ENCODE results near the gene KRT81. TPM values are rescaled to one million over a fixed set of nuclear protein-coding genes. Genes with fewer than 3 reads are reported as not detected.

KRT81 gene
- total RNA-seq, 4 donors from 2014 or later, result not detected

DNA sequence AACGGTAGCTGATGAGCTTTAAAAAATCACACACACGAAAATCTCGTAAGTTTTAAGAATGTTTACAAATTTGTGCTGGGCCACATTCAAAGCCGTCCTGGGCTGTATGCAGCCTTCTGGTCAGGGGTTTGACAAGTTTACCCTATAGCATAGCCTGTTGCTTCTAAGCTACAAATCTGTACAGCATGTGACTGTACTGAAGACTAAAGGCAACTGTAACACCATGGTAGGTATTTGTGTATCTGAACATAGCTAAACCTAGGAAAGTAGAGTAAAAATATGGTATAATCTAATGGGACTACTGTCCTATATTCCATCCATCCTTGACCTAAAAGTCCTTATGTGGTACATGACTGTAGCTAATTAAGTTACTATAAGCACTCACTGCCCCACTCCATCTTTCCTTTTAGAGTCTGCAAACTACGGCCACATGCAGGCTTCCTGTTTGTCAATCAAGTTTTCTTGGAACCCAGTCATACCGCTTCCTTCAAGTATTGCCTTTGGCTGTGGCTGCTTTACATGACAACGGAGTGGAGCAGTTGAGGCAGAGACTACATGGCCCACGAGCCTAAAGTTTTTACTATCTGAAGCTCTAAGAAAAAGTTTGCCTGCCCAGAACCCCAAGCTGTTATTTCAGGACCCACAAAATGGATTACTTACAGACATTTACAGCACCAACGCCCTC, 39.8 kb downstream of the KRT81 start:
- intact Hi-C loops (cut with DNase I; ENCODE audit: low total_unique reads) (no loop called here), in situ Hi-C loops (cut with MboI; ENCODE audit: low sequenced_read_pairs in 4 of 4) (no loop called here)
- Histone ChIP-seq H3K27ac (no peak overlapping the region), H3K9me3 (no peaks in the 10 kb centered on the region), H3K27me3 (peaks cover 0 to 6% (median under 1%) of the 10 kb centered on the region in 3 donors), H3K4me3 (no peak overlapping the region), H3K36me3 (no peaks in the 10 kb centered on the region), H3K4me1 (peaks cover 30 to 31% of the 10 kb centered on the region in 2 donors)
- no peak for TF ChIP-seq POLR2A (IDR thresholded peaks at IDR 0.05)
- no peak for DNase-seq
- ATAC-seq, result no peak

DNA sequence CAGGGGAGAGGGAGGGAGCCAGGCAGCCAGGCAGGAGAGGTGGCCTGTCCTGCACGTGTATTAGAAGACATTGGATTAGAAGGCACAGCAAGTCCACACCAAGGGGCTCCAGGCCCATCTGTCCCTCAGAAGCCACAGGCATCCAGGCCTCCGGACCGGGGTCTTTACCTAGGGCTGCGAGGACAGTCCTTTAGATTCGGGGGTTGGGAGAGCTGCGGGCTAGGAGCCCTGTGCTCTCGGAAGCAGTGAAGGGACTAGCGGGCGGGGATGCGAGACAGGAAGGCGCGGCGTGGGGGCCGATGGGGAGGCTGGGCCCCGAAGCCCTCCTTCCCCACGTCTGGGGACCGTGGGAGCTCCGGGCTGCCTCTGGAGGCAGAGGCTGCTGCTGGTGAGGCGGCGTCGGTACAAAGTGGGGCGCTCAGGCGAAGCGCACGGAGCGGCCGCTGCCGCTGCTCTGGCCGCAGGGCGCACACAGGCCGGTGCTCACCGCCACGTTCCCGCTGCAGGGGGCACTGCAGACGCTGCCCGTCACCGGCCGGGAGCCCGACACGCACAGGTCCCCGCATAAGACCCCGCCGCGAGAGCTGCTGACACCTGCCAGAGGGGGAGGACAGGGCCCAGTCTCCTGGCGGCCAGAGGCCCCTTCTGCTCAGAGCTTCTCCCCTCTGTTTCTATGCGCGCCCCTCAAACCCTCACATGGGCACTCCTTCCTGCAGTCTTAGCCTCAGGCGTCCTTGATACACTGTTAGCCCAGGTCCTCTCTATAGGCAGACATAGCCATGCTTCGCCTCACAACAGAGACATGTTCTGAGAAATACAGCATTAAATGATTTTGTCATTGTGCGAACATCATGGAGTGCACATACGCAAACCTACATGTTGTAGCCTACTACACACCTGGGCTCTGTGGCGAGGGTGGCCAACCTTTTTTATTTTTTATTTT, 41.0 kb downstream of the KRT81 start:
- in situ Hi-C loops (cut with MboI; ENCODE audit: low sequenced_read_pairs in 4 of 4) (no loop called here), intact Hi-C loops (cut with DNase I; ENCODE audit: low total_unique reads) (no loop called here)
- Histone ChIP-seq H3K27ac (no peak overlapping the region), H3K9me3 (no peaks in the 10 kb centered on the region), H3K27me3 (peaks cover 0 to 4% (median 0%) of the 10 kb centered on the region in 3 donors), H3K4me3 (no peak overlapping the region), H3K4me1 (peaks cover 36 to 42% of the 10 kb centered on the region in 2 donors), H3K36me3 (no peaks in the 10 kb centered on the region)
- TF ChIP-seq, protein P1, sequence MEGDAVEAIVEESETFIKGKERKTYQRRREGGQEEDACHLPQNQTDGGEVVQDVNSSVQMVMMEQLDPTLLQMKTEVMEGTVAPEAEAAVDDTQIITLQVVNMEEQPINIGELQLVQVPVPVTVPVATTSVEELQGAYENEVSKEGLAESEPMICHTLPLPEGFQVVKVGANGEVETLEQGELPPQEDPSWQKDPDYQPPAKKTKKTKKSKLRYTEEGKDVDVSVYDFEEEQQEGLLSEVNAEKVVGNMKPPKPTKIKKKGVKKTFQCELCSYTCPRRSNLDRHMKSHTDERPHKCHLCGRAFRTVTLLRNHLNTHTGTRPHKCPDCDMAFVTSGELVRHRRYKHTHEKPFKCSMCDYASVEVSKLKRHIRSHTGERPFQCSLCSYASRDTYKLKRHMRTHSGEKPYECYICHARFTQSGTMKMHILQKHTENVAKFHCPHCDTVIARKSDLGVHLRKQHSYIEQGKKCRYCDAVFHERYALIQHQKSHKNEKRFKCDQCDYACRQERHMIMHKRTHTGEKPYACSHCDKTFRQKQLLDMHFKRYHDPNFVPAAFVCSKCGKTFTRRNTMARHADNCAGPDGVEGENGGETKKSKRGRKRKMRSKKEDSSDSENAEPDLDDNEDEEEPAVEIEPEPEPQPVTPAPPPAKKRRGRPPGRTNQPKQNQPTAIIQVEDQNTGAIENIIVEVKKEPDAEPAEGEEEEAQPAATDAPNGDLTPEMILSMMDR (IDR thresholded peaks at IDR 0.05 in 4 of 5, conservative IDR thresholded peaks at IDR 0.05 in 1 of 5), result no peak
- TF ChIP-seq POLR2A (IDR thresholded peaks at IDR 0.05), result no peak
- ATAC-seq, result no peak
- DNase-seq, result peak in 1 of 2 donors; percentile 8

DNA sequence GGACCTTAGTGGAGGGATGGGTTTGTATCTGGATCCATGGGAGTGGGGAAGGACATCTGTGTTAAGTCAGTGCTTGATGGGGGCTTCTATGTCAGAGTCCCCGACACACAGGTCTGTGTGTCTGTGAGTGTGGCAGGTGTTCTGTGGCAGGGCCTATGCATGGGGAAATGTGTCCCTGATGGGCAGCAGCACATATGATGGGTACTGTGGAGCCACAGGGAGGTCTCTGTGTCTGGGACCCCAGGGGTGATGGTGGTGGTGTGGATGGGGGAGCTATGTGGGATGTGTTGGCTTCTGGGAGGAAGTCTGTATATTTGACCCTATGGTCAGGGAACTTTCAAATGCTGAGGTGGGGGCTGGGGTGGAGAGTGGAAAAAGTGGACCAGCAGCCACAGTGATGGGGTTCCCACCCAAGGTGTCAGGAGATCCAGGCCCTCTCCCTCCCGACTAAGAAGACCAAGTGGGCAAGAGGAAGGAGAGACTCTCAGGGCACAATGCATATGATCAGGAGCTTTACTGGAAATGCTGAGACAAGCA, 41.8 kb downstream of the KRT81 start:
- H3K4me1 ChIP-seq, result peaks cover 37 to 45% of the 10 kb centered on the region in 2 donors
- intact Hi-C loops (cut with DNase I; ENCODE audit: low total_unique reads) (loop anchor here (2.0 kb wide), 1 partner anchor 13 kb away; no protein-coding TSS in a partner anchor), in situ Hi-C loops (cut with MboI; ENCODE audit: low sequenced_read_pairs in 4 of 4) (no loop called here)
- no peak for TF ChIP-seq POLR2A (IDR thresholded peaks at IDR 0.05)
- TF ChIP-seq, protein P1 (IDR thresholded peaks at IDR 0.05 in 4 of 5, conservative IDR thresholded peaks at IDR 0.05 in 1 of 5), result no peak
- no peaks in the 10 kb centered on the region for H3K27me3 ChIP-seq
- H3K4me3 ChIP-seq, result no peak overlapping the region
- DNase-seq (no peak), ATAC-seq (no peak)
- H3K36me3 ChIP-seq, result no peaks in the 10 kb centered on the region
- peak overlapping the region in 3 of 4 donors; percentile 73 to 80 (median 79) for H3K27ac ChIP-seq
- H3K9me3 ChIP-seq, result no peaks in the 10 kb centered on the region

DNA sequence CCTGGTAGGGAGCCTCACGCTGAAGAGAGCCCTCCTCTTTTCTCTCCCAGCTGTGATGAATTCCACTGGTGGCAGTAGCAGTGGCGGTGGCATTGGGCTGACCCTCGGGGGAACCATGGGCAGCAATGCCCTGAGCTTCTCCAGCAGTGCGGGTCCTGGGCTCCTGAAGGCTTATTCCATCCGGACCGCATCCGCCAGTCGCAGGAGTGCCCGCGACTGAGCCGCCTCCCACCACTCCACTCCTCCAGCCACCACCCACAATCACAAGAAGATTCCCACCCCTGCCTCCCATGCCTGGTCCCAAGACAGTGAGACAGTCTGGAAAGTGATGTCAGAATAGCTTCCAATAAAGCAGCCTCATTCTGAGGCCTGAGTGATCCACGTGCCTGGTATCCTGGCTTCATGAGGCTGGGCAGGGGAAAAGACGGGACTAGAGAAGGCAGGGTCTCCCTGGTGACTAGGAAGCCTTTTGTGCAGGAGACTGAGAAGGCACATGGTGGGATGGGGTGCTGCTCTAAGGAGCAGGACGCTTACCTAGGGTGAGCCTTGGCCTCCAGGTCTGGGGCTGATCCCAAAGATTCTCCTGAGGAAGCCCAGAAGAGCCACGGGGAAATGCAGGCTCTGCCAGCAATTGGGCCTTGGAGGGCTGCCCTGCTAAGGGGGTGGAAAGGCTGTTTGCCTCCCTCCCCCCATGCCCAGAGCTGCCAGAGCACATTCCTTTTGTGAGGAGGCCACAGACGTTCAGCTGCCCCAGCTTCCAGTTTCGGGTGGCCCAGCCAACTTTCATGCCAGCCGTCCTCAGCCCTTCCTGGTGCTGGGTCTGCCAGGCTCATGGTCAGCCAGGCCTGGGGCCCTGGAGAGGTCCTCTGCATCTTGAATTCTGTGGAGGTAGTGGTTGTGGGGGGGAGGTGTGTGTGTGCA, 42.5 kb downstream of the KRT81 start:
- H3K4me3 ChIP-seq, result no peak overlapping the region
- no peaks in the 10 kb centered on the region for H3K27me3 ChIP-seq
- in situ Hi-C loops (cut with MboI; ENCODE audit: low sequenced_read_pairs in 4 of 4) (no loop called here), intact Hi-C loops (cut with DNase I; ENCODE audit: low total_unique reads) (loop anchor here (1.0 to 2.0 kb wide), 2 partner anchors 14 to 32 kb away; no protein-coding TSS in a partner anchor)
- DNase-seq (peak; percentile 43 to 69), ATAC-seq (peak; percentile 9 to 29)
- H3K4me1 ChIP-seq, result peaks cover 45 to 53% of the 10 kb centered on the region in 2 donors
- peak overlapping the region; percentile 60 to 80 (median 76) for H3K27ac ChIP-seq
- no peaks in the 10 kb centered on the region for H3K9me3 ChIP-seq
- TF ChIP-seq, protein P1 (IDR thresholded peaks at IDR 0.05 in 4 of 5, conservative IDR thresholded peaks at IDR 0.05 in 1 of 5), result no peak
- TF ChIP-seq POLR2A (IDR thresholded peaks at IDR 0.05), result no peak
- no peaks in the 10 kb centered on the region for H3K36me3 ChIP-seq
